ENCODE measurements around the gene CRYGN.
A peak's percentile ranks its signal among the peaks of the same experiment; 100 is the strongest.

The CRYGN gene

GRCh38 chr7:151484971-151485707, 45.2 kb upstream of the CRYGN start:
- Histone ChIP-seq H4K8ac (ENCODE audit: low read depth, low read length) (no peak overlapping the region), H3K4ac (ENCODE audit: low read depth, low read length) (no peak overlapping the region), H2BK120ac (ENCODE audit: low read depth, low read length) (no peak overlapping the region), H3K27me3 (ENCODE audit: insufficient read depth, low read length, poor library complexity) (no peaks in the 10 kb centered on the region), H3K4me2 (ENCODE audit: low read length) (no peak overlapping the region), H3K56ac (ENCODE audit: low read length) (no peak overlapping the region), H3K4me3 (ENCODE audit: low read length) (no peak overlapping the region), H3K27ac (ENCODE audit: low read depth, low read length) (no peak overlapping the region), H2BK15ac (replicated peaks; ENCODE audit: low read depth) (no peak overlapping the region), H3K18ac (ENCODE audit: low read length) (no peak overlapping the region), H3K4me1 (ENCODE audit: control insufficient read depth, low read depth, low read length) (no peaks in the 10 kb centered on the region), H3K79me2 (ENCODE audit: control insufficient read depth, insufficient read depth, low read length) (peaks cover 5% of the 10 kb centered on the region), H3K23ac (ENCODE audit: low read length) (no peak overlapping the region), H2AK5ac (ENCODE audit: low read length) (no peak overlapping the region), H3K36me3 (ENCODE audit: control insufficient read depth, insufficient read depth, low read length) (peaks cover 2% of the 10 kb centered on the region), H4K5ac (ENCODE audit: low read length) (no peak overlapping the region), H3K9ac (ENCODE audit: low read length) (no peak overlapping the region), H3K79me1 (ENCODE audit: low read length) (peaks cover 9% of the 10 kb centered on the region), H2BK5ac (ENCODE audit: low read length) (no peak overlapping the region)
- DNase-seq: no peak
- no CpG with 5 or more reads among the region's 7 CpGs for WGBS (ENCODE audit: extremely low coverage, insufficient coverage, low lambda C conversion rate)

DNA sequence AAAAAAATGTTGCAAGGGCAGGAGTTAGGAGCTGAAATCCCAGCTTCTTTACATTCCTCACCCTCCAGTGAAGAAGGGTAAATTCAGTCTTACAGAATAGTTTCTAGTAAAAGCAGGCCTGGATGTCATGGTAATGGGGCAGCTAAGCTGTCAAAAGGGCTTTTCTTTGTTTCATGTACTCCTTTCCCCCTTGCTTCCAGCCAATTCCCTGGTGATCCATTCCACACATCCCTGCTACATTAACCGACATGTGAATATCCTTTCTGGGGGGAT, 43.7 kb upstream of the CRYGN start:
- H4K8ac ChIP-seq (ENCODE audit: low read depth, low read length): no peak overlapping the region
- peaks cover 8% of the 10 kb centered on the region for H3K79me1 ChIP-seq (ENCODE audit: low read length)
- H3K79me2 ChIP-seq (ENCODE audit: control insufficient read depth, insufficient read depth, low read length): peaks cover 12% of the 10 kb centered on the region
- WGBS (ENCODE audit: extremely low coverage, insufficient coverage, low lambda C conversion rate): no CpG with 5 or more reads among the region's 1 CpG
- no peak overlapping the region for H2BK15ac ChIP-seq (replicated peaks; ENCODE audit: low read depth)
- no peak overlapping the region for H3K18ac ChIP-seq (ENCODE audit: low read length)
- no peak overlapping the region for H2AK5ac ChIP-seq (ENCODE audit: low read length)
- DNase-seq: peak; percentile 74
- H3K23ac ChIP-seq (ENCODE audit: low read length): no peak overlapping the region
- no peaks in the 10 kb centered on the region for H3K4me1 ChIP-seq (ENCODE audit: control insufficient read depth, low read depth, low read length)
- H3K27me3 ChIP-seq (ENCODE audit: insufficient read depth, low read length, poor library complexity): no peaks in the 10 kb centered on the region
- H3K36me3 ChIP-seq (ENCODE audit: control insufficient read depth, insufficient read depth, low read length): peaks cover 2% of the 10 kb centered on the region
- no peak overlapping the region for H3K9ac ChIP-seq (ENCODE audit: low read length)
- H3K4me2 ChIP-seq (ENCODE audit: low read length): no peak overlapping the region
- H2BK5ac ChIP-seq (ENCODE audit: low read length): no peak overlapping the region
- no peak overlapping the region for H4K5ac ChIP-seq (ENCODE audit: low read length)
- H3K27ac ChIP-seq (ENCODE audit: low read depth, low read length): no peak overlapping the region
- no peak overlapping the region for H3K4me3 ChIP-seq (ENCODE audit: low read length)
- H2BK120ac ChIP-seq (ENCODE audit: low read depth, low read length): no peak overlapping the region
- no peak overlapping the region for H3K56ac ChIP-seq (ENCODE audit: low read length)
- no peak overlapping the region for H3K4ac ChIP-seq (ENCODE audit: low read depth, low read length)

GRCh38 chr7:151482883-151483710, 43.2 kb upstream of the CRYGN start:
- no peak overlapping the region for H3K56ac ChIP-seq (ENCODE audit: low read length)
- H3K4me3 ChIP-seq (ENCODE audit: low read length): no peak overlapping the region
- H4K5ac ChIP-seq (ENCODE audit: low read length): no peak overlapping the region
- peaks cover 2% of the 10 kb centered on the region for H3K36me3 ChIP-seq (ENCODE audit: control insufficient read depth, insufficient read depth, low read length)
- H3K9ac ChIP-seq (ENCODE audit: low read length): no peak overlapping the region
- no peak overlapping the region for H3K18ac ChIP-seq (ENCODE audit: low read length)
- H3K79me1 ChIP-seq (ENCODE audit: low read length): peaks cover 8% of the 10 kb centered on the region
- no peak overlapping the region for H2BK5ac ChIP-seq (ENCODE audit: low read length)
- no peaks in the 10 kb centered on the region for H3K4me1 ChIP-seq (ENCODE audit: control insufficient read depth, low read depth, low read length)
- no peak overlapping the region for H3K4me2 ChIP-seq (ENCODE audit: low read length)
- no peak for DNase-seq
- H3K27me3 ChIP-seq (ENCODE audit: insufficient read depth, low read length, poor library complexity): no peaks in the 10 kb centered on the region
- H3K4ac ChIP-seq (ENCODE audit: low read depth, low read length): no peak overlapping the region
- no peak overlapping the region for H2AK5ac ChIP-seq (ENCODE audit: low read length)
- no peak overlapping the region for H2BK15ac ChIP-seq (replicated peaks; ENCODE audit: low read depth)
- H3K27ac ChIP-seq (ENCODE audit: low read depth, low read length): no peak overlapping the region
- H2BK120ac ChIP-seq (ENCODE audit: low read depth, low read length): no peak overlapping the region
- no peak overlapping the region for H4K8ac ChIP-seq (ENCODE audit: low read depth, low read length)
- no CpG with 5 or more reads among the region's 8 CpGs for WGBS (ENCODE audit: extremely low coverage, insufficient coverage, low lambda C conversion rate)
- peaks cover 13% of the 10 kb centered on the region for H3K79me2 ChIP-seq (ENCODE audit: control insufficient read depth, insufficient read depth, low read length)
- no peak overlapping the region for H3K23ac ChIP-seq (ENCODE audit: low read length)

DNA sequence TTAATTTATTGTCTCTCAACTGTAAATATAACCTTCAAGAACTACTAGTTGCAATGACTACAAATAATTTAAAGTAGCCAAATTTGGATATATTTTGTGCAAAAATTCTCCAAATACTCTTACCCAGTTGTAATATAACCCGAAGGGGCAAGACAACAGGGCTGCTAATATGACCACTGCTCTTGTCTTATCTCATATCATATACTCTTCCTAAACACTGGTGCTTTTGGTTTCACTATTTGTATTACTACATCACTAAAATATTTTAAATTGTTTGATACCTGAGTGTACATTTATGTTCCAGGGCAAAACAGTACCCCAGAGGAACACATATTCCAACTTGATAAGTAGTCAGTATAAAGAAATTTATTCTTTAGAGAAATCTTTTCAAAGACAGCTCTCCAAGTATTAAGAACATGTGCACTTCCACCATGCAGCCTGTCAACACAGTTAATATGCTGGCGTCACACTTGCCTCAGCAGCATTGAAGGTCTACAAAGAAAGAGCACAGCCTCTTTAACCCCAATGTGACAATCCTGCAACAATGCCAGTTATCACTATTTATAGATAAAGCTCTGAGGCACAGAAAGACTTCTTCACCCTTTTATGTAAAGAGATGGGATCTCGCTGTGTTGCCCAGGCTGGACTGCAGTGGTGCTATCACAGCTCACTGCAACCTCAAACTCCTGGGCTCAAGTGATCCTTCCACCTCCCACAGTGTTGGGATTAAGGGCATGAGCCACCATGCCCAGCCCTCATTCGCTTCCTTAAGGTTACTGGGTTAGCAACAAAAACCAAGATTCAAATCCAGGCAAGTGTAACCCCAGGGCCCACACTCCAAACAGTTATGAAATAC, 41.9 kb upstream of the CRYGN start:
- no peak overlapping the region for H3K4ac ChIP-seq (ENCODE audit: low read depth, low read length)
- no peak overlapping the region for H2AK5ac ChIP-seq (ENCODE audit: low read length)
- no peak overlapping the region for H4K5ac ChIP-seq (ENCODE audit: low read length)
- H3K36me3 ChIP-seq (ENCODE audit: control insufficient read depth, insufficient read depth, low read length): peaks cover 2% of the 10 kb centered on the region
- no peaks in the 10 kb centered on the region for H3K27me3 ChIP-seq (ENCODE audit: insufficient read depth, low read length, poor library complexity)
- H3K9ac ChIP-seq (ENCODE audit: low read length): no peak overlapping the region
- no peak for DNase-seq
- no peak overlapping the region for H3K23ac ChIP-seq (ENCODE audit: low read length)
- H2BK15ac ChIP-seq (replicated peaks; ENCODE audit: low read depth): no peak overlapping the region
- WGBS (ENCODE audit: extremely low coverage, insufficient coverage, low lambda C conversion rate): no CpG with 5 or more reads among the region's 4 CpGs
- H2BK5ac ChIP-seq (ENCODE audit: low read length): no peak overlapping the region
- no peaks in the 10 kb centered on the region for H3K4me1 ChIP-seq (ENCODE audit: control insufficient read depth, low read depth, low read length)
- H3K56ac ChIP-seq (ENCODE audit: low read length): no peak overlapping the region
- H3K27ac ChIP-seq (ENCODE audit: low read depth, low read length): no peak overlapping the region
- no peak overlapping the region for H2BK120ac ChIP-seq (ENCODE audit: low read depth, low read length)
- no peak overlapping the region for H4K8ac ChIP-seq (ENCODE audit: low read depth, low read length)
- no peak overlapping the region for H3K18ac ChIP-seq (ENCODE audit: low read length)
- no peak overlapping the region for H3K4me2 ChIP-seq (ENCODE audit: low read length)
- peaks cover 13% of the 10 kb centered on the region for H3K79me2 ChIP-seq (ENCODE audit: control insufficient read depth, insufficient read depth, low read length)
- H3K4me3 ChIP-seq (ENCODE audit: low read length): no peak overlapping the region
- H3K79me1 ChIP-seq (ENCODE audit: low read length): peaks cover 8% of the 10 kb centered on the region

GRCh38 chr7:151477867-151478266, 37.9 kb upstream of the CRYGN start:
- Histone ChIP-seq H3K4me1 (ENCODE audit: control insufficient read depth, low read depth, low read length) (no peaks in the 10 kb centered on the region), H4K8ac (ENCODE audit: low read depth, low read length) (no peak overlapping the region), H3K18ac (ENCODE audit: low read length) (no peak overlapping the region), H3K27me3 (ENCODE audit: insufficient read depth, low read length, poor library complexity) (no peaks in the 10 kb centered on the region), H3K4me3 (ENCODE audit: low read length) (no peak overlapping the region), H2BK5ac (ENCODE audit: low read length) (no peak overlapping the region), H3K36me3 (ENCODE audit: control insufficient read depth, insufficient read depth, low read length) (peaks cover under 1% of the 10 kb centered on the region), H3K4ac (ENCODE audit: low read depth, low read length) (no peak overlapping the region), H4K5ac (ENCODE audit: low read length) (no peak overlapping the region), H2BK15ac (replicated peaks; ENCODE audit: low read depth) (no peak overlapping the region), H3K9ac (ENCODE audit: low read length) (no peak overlapping the region), H3K23ac (ENCODE audit: low read length) (no peak overlapping the region), H3K79me1 (ENCODE audit: low read length) (peaks cover 5% of the 10 kb centered on the region), H3K27ac (ENCODE audit: low read depth, low read length) (no peak overlapping the region), H3K4me2 (ENCODE audit: low read length) (no peak overlapping the region), H3K56ac (ENCODE audit: low read length) (no peak overlapping the region), H2AK5ac (ENCODE audit: low read length) (no peak overlapping the region), H2BK120ac (ENCODE audit: low read depth, low read length) (no peak overlapping the region), H3K79me2 (ENCODE audit: control insufficient read depth, insufficient read depth, low read length) (peaks cover 11% of the 10 kb centered on the region)
- no peak for DNase-seq
- no CpG with 5 or more reads among the region's 7 CpGs for WGBS (ENCODE audit: extremely low coverage, insufficient coverage, low lambda C conversion rate)
